HG02852 (cell line): ENCODE results near the gene ACO2.
"Not testable (repeated sequence)": the region's sequence is repeated elsewhere in the genome, so short reads cannot be mapped to it uniquely, and the experiment has no call there.

Experiments used
- ATAC-seq: cut with Tn5 transposase; IDR thresholded peaks from one replicate; pipeline ENCODE4 v1.9.1; 2021; ENCODE audit warnings: mild to moderate bottlenecking, moderate library complexity; ENCODE audit not compliant: unreplicated experiment

Gene ACO2

GRCh38 chr22:41535244-41535643, 66.3 kb downstream of the ACO2 start:
- no peak for ATAC-seq

GRCh38 chr22:41537203-41537602, 68.3 kb downstream of the ACO2 start:
- ATAC-seq, result no peak

- no peak for ATAC-seq
Measured at GRCh38 chr22:41538583-41538982, 69.7 kb downstream of the ACO2 start.

GRCh38 chr22:41539146-41540005, 70.5 kb downstream of the ACO2 start:
- no peak for ATAC-seq

GRCh38 chr22:41540006-41540315, 71.0 kb downstream of the ACO2 start:
- no peak for ATAC-seq

- ATAC-seq, result no peak
Measured at GRCh38 chr22:41540365-41540764, 71.4 kb downstream of the ACO2 start.

- ATAC-seq, result no peak
Measured at GRCh38 chr22:41541484-41541883, 72.6 kb downstream of the ACO2 start.

GRCh38 chr22:41542224-41542623, 73.3 kb downstream of the ACO2 start:
- ATAC-seq, result no peak

GRCh38 chr22:41543854-41544670, 75.1 kb downstream of the ACO2 start, which contains the start of gene POLR3H:
Gene POLR3H, minus strand, starts transcription at chr22:41544470. Its CDS starts 369 bp downstream, at chr22:41544101.
- peak; percentile 92 for ATAC-seq

- ATAC-seq, result no peak
Measured at GRCh38 chr22:41544671-41545476, 76.0 kb downstream of the ACO2 start.

- ATAC-seq, result no peak
Measured at GRCh38 chr22:41548830-41549211, 79.9 kb downstream of the ACO2 start.

GRCh38 chr22:41550952-41551491, 82.1 kb downstream of the ACO2 start:
- ATAC-seq, result no peak

GRCh38 chr22:41551877-41552582, 83.1 kb downstream of the ACO2 start:
- no peak for ATAC-seq

- no peak for ATAC-seq
Measured at GRCh38 chr22:41555325-41555982, 86.5 kb downstream of the ACO2 start.

- no peak for ATAC-seq
Measured at GRCh38 chr22:41556561-41556960, 87.6 kb downstream of the ACO2 start.

GRCh38 chr22:41557401-41558240, 88.7 kb downstream of the ACO2 start:
- ATAC-seq, result no peak

GRCh38 chr22:41558241-41558630, 89.3 kb downstream of the ACO2 start:
- ATAC-seq, result not testable (repeated sequence)

- ATAC-seq, result no peak
Measured at GRCh38 chr22:41560095-41560471, 91.2 kb downstream of the ACO2 start.

GRCh38 chr22:41561335-41561734, 92.4 kb downstream of the ACO2 start:
- ATAC-seq, result no peak
